ENCODE data around the gene PARD3. TPM values are rescaled to one million over a fixed set of nuclear protein-coding genes. Genes with fewer than 3 reads are reported as not detected.

The PARD3 gene
- total RNA-seq, 4 donors from 2014 or later, result 42.6 to 63.6 (median 55.2) TPM

GRCh38 chr10:34824870-34825269, 9.8 kb upstream of the PARD3 start:
- no peak for DNase-seq (ENCODE audit: low spot score in 2 of 2)
- no peaks in the 10 kb centered on the region for H3K4me1 ChIP-seq
- H3K4me3 ChIP-seq, result no peak overlapping the region
- no peaks in the 10 kb centered on the region for H3K36me3 ChIP-seq
- H3K9me3 ChIP-seq, result no peaks in the 10 kb centered on the region
- no peak for TF ChIP-seq POLR2A (IDR thresholded peaks at IDR 0.05)
- TF ChIP-seq CTCF (IDR thresholded peaks at IDR 0.05), result peak in 1 of 5 experiments; percentile 17
- no peaks in the 10 kb centered on the region for H3K27me3 ChIP-seq
- H3K27ac ChIP-seq, result no peak overlapping the region
- WGBS, 2 donors, result 64 to 67% methylated on average over 2 of the region's 2 CpGs

- no peak for DNase-seq (ENCODE audit: low spot score in 2 of 2)
- 87% methylated on average over 6 of the region's 6 CpGs for WGBS, 2 donors
- peaks cover 0 to 2% (median 0%) of the 10 kb centered on the region in 4 donors for H3K4me1 ChIP-seq
- no peak overlapping the region for H3K27ac ChIP-seq
- no peaks in the 10 kb centered on the region for H3K9me3 ChIP-seq
- H3K4me3 ChIP-seq, result no peak overlapping the region
- H3K27me3 ChIP-seq, result no peaks in the 10 kb centered on the region
- no peaks in the 10 kb centered on the region for H3K36me3 ChIP-seq
- TF ChIP-seq EP300 (IDR thresholded peaks at IDR 0.05) (no peak), POLR2A (IDR thresholded peaks at IDR 0.05) (no peak), CTCF (IDR thresholded peaks at IDR 0.05) (no peak)
Measured at GRCh38 chr10:34821587-34822585, 6.8 kb upstream of the PARD3 start.

- Histone ChIP-seq H3K4me3 (no peak overlapping the region), H3K27ac (no peak overlapping the region), H3K36me3 (no peaks in the 10 kb centered on the region), H3K27me3 (no peaks in the 10 kb centered on the region), H3K9me3 (no peaks in the 10 kb centered on the region), H3K4me1 (peaks cover 0 to 30% (median 14%) of the 10 kb centered on the region in 4 donors)
- 95 to 96% methylated on average over 3 of the region's 3 CpGs for whole genome bisulfite sequencing, 2 donors
- no peak for DNase-seq (ENCODE audit: low spot score in 2 of 2)
- TF ChIP-seq CTCF (IDR thresholded peaks at IDR 0.05) (no peak), EP300 (IDR thresholded peaks at IDR 0.05) (no peak), POLR2A (IDR thresholded peaks at IDR 0.05) (no peak)
Measured at GRCh38 chr10:34817586-34817985, 2.5 kb upstream of the PARD3 start.

GRCh38 chr10:34817054-34817453, 2.0 kb upstream of the PARD3 start:
- H3K27me3 ChIP-seq, result no peaks in the 10 kb centered on the region
- DNase-seq (ENCODE audit: low spot score in 2 of 2), result no peak
- no peak overlapping the region for H3K27ac ChIP-seq
- no peaks in the 10 kb centered on the region for H3K36me3 ChIP-seq
- TF ChIP-seq CTCF (IDR thresholded peaks at IDR 0.05) (peak in 1 of 5 experiments; percentile 2), EP300 (IDR thresholded peaks at IDR 0.05) (no peak), POLR2A (IDR thresholded peaks at IDR 0.05) (no peak)
- H3K9me3 ChIP-seq, result no peaks in the 10 kb centered on the region
- 94 to 98% methylated on average over 16 of the region's 16 CpGs for WGBS, 2 donors
- peaks cover 0 to 36% (median 16%) of the 10 kb centered on the region in 4 donors for H3K4me1 ChIP-seq
- no peak overlapping the region for H3K4me3 ChIP-seq

- Histone ChIP-seq H3K9me3 (no peaks in the 10 kb centered on the region), H3K4me3 (peak overlapping the region in 3 of 4 donors; percentile 65 to 96 (median 66)), H3K36me3 (no peaks in the 10 kb centered on the region), H3K27ac (peak overlapping the region; percentile 52 to 96 (median 72)), H3K27me3 (no peaks in the 10 kb centered on the region), H3K4me1 (peaks cover 0 to 41% (median 17%) of the 10 kb centered on the region in 4 donors)
- no peak for DNase-seq (ENCODE audit: low spot score in 2 of 2)
- WGBS, 2 donors, result 1 to 6% methylated on average over 9 to 10 of the region's 10 CpGs
- TF ChIP-seq POLR2A (IDR thresholded peaks at IDR 0.05) (peak in 1 of 2 donors; percentile 8), EP300 (IDR thresholded peaks at IDR 0.05) (no peak), CTCF (IDR thresholded peaks at IDR 0.05) (peak in 1 of 5 experiments; percentile 15)
Measured at GRCh38 chr10:34816501-34817002, 1.5 kb upstream of the PARD3 start.
